Endothelial cell of umbilical vein (primary cell): ENCODE data around the gene RNU6-9. TPM values are rescaled to one million over a fixed set of nuclear protein-coding genes. Genes with fewer than 3 reads are reported as not detected.

Experiments
- BruUV-seq: library from RNA; stranded (reverse); fragments of 400-500 nt; replicated peaks from 2 replicates; lab custom pipeline; 2021; lab: Mats Ljungman, UMichigan
- CTCF ChIA-PET: fragments of 300-600, 350-600 bp; sonication (Branson Sonifier 250); formaldehyde crosslinking; loops from one replicate; lab custom pipeline; 2021; ENCODE audit warnings: antibody characterized with exemption, inconsistent platforms; lab: Charles Lee
- POLR2A ChIA-PET: fragments of 300-600, 350-600 bp; sonication (Branson Sonifier 250); formaldehyde crosslinking; loops from one replicate; lab custom pipeline; 2021; ENCODE audit warnings: antibody characterized with exemption, inconsistent platforms; lab: Charles Lee
- DNase-seq: peaks from one replicate; pipeline ENCODE4 v3.0.0-alpha.2; 2011; ENCODE audit warnings: low read depth, low spot score
- FAIRE-seq: peaks from 2 replicates; lab custom pipeline; 2011; peaks lifted over from hg19 to GRCh38; lab: Jason Lieb, UNC
- H2AFZ ChIP-seq: 2 replicates; pipeline ENCODE4 v1.6.0; 2012; ENCODE audit warnings: low read depth, low read length, control low read depth, inconsistent platforms
- H3K27ac ChIP-seq: 2 replicates; pipeline ENCODE4 v1.5.1; 2011; ENCODE audit warnings: low read depth, mild to moderate bottlenecking, control low read depth, low read length, moderate library complexity; ENCODE audit not compliant: insufficient read depth
- H3K27me3 ChIP-seq, 2 experiments: 2 replicates each; pipeline versions ENCODE4 v1.6.0 to v1.6.1; 2011; ENCODE audit warnings: low read length in 2 of 2, mixed read lengths in 1 of 2; ENCODE audit not compliant: control insufficient read depth in 2 of 2, insufficient read depth in 2 of 2
- H3K36me3 ChIP-seq, 2 experiments: 2 replicates in 1 of 2; 3 replicates in 1 of 2; pipeline ENCODE4 v1.5.1; 2011; ENCODE audit warnings: low read length in 2 of 2, mild to moderate bottlenecking in 1 of 2, moderate library complexity in 1 of 2; ENCODE audit not compliant: control insufficient read depth in 2 of 2, insufficient read depth in 2 of 2; ENCODE audit errors: extremely low read depth in 1 of 2
- H3K4me1 ChIP-seq: 3 replicates; pipeline ENCODE4 v1.5.1; 2011; ENCODE audit warnings: mild to moderate bottlenecking, low read length; ENCODE audit not compliant: control insufficient read depth, insufficient read depth; ENCODE audit errors: extremely low read depth
- H3K4me2 ChIP-seq: 2 replicates; pipeline ENCODE4 v1.6.1; 2011; ENCODE audit warnings: low read length, control low read depth, mixed read lengths; ENCODE audit not compliant: insufficient read depth
- H3K4me3 ChIP-seq, 3 experiments: fragments of 200-600 bp in 1 of 3; sonication (generic), shearing (Covaris generic) in 1 of 3; replicated peaks in 1 of 3; 2 replicates each; pipeline ENCODE4 v1.5.1; 2011 to 2016; ENCODE audit warnings: control low read depth in 3 of 3, low read length in 3 of 3, mild to moderate bottlenecking in 2 of 3, inconsistent platforms in 1 of 3, low read depth in 1 of 3, moderate library complexity in 1 of 3; ENCODE audit not compliant: insufficient read depth in 1 of 3
- H3K79me2 ChIP-seq: 2 replicates; pipeline ENCODE4 v1.6.0; 2012; ENCODE audit warnings: low read length, inconsistent platforms; ENCODE audit not compliant: control insufficient read depth, insufficient read depth
- H3K9ac ChIP-seq: replicated peaks from 2 replicates; pipeline ENCODE3; 2011; ENCODE audit warnings: low read length, control low read depth; ENCODE audit not compliant: insufficient read depth; ENCODE audit errors: extremely low read depth
- H3K9me1 ChIP-seq: replicated peaks from 3 replicates; pipeline ENCODE4 v1.6.0; 2011; ENCODE audit warnings: mild to moderate bottlenecking, low read length; ENCODE audit not compliant: control insufficient read depth, insufficient read depth; ENCODE audit errors: extremely low read depth
- H3K9me3 ChIP-seq: replicated peaks from 2 replicates; pipeline ENCODE4 v1.5.1; 2012; ENCODE audit warnings: low read length, inconsistent platforms; ENCODE audit not compliant: control insufficient read depth, insufficient read depth
- H4K20me1 ChIP-seq: replicated peaks from 2 replicates; pipeline ENCODE3; 2011; ENCODE audit warnings: mild to moderate bottlenecking, low read length; ENCODE audit not compliant: control insufficient read depth, insufficient read depth; ENCODE audit errors: extremely low read depth
- CTCF ChIP-seq, 2 donors: IDR thresholded peaks; 1 replicate in 1 of 2; 2 replicates in 1 of 2; pipeline ENCODE4 v1.5.1; 2011; ENCODE audit warnings: low read length in 2 of 2, mild to moderate bottlenecking in 2 of 2, moderate library complexity in 2 of 2, control low read depth in 1 of 2, inconsistent platforms in 1 of 2, low read depth in 1 of 2; ENCODE audit not compliant: insufficient read depth in 1 of 2; ENCODE audit errors: extremely low read depth in 1 of 2
- EZH2 ChIP-seq: IDR thresholded peaks from 2 replicates; pipeline ENCODE4 v1.6.1; 2012; ENCODE audit warnings: borderline replicate concordance, low read depth, mild to moderate bottlenecking, moderate library complexity, low read length, inconsistent platforms; ENCODE audit not compliant: severe bottlenecking
- FOS ChIP-seq: IDR thresholded peaks from 2 replicates; pipeline ENCODE4 v1.6.1; 2011; ENCODE audit warnings: mild to moderate bottlenecking, low read length, moderate library complexity, borderline replicate concordance; ENCODE audit not compliant: insufficient read depth
- GATA2 ChIP-seq: IDR thresholded peaks from 2 replicates; pipeline ENCODE4 v1.7.0; 2011; ENCODE audit warnings: low read depth, mild to moderate bottlenecking, moderate library complexity, mixed read lengths, low read length; ENCODE audit not compliant: insufficient read length, insufficient read depth
- JUN ChIP-seq: IDR thresholded peaks from 2 replicates; pipeline ENCODE4 v1.6.1; 2011; ENCODE audit warnings: borderline replicate concordance, low read depth; ENCODE audit not compliant: insufficient read length, insufficient read depth
- MAX ChIP-seq: IDR thresholded peaks from 2 replicates; pipeline ENCODE4 v1.6.1; 2011; ENCODE audit not compliant: insufficient read depth, insufficient read length
- MYC ChIP-seq: IDR thresholded peaks from one replicate; pipeline ENCODE4 v1.6.1; 2011; ENCODE audit warnings: mild to moderate bottlenecking, low read depth, low read length
- POLR2A ChIP-seq: IDR thresholded peaks from 2 replicates; pipeline ENCODE4 v1.6.1; 2012; ENCODE audit warnings: low read depth, mild to moderate bottlenecking, control low read depth, low read length
- POLR2AphosphoS5 ChIP-seq: IDR thresholded peaks from 2 replicates; pipeline ENCODE4 v1.6.1; 2012; ENCODE audit warnings: low read depth, mild to moderate bottlenecking, control low read depth, low read length, moderate library complexity; ENCODE audit not compliant: insufficient read depth
- dilution Hi-C: fragments of 300-500 bp; cut with MboI; formaldehyde crosslinking; loops from one replicate; pipeline ENCODE4 v1.15.0; 2019; ENCODE audit warnings: low sequenced_read_pairs; ENCODE audit not compliant: extremely low pct_ligation_motif_present
- intact Hi-C: fragments of 100-400 bp; cut with micrococcal nuclease; formaldehyde crosslinking; loops from one replicate; pipeline ENCODE4 v1.10.0; 2022
- polyA plus RNA-seq, 4 experiments: library from polyadenylated mRNA; depleted of rRNA in 3 of 4; stranded (reverse) in 3 of 4; unstranded in 1 of 4; fragments of >200 nt; gene quantifications; 2 replicates each; pipeline versions ENCODE4 v1.2.1 to v1.2.3, GENCODE V29; 2011 to 2012; ENCODE audit warnings: missing spikeins in 1 of 4
- total RNA-seq: library from RNA; stranded (reverse); gene quantifications from 2 replicates; pipeline ENCODE4 v1.2.3, GENCODE V29; 2021

RNU6-9 gene
- total and polyA plus RNA-seq, 2 donors (not counting 3 experiments of a cell fraction or from before 2014, with no cell fraction given) = not detected

DNA sequence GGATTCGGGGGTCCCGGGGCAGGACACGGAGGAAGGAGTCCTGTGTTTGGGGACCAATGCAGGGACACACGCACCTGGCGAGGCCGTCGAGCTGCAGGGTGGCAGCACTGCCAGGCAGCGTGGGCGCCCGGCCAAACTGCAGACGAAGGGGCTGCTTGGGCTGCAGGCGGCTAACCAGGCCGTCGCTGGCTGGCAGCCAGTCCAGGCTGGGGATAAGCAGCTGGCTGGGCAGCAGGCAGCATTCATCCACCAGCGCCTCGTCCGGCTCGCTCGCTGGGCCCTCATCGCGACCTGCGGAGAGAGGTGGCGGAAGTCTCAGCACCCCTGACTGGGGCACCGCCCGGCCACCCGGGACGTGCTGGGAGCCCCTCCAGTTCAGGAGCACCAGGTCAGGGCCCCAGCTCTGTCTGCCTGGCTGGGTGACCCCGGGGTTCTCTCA lies 22.3 kb upstream of the RNU6-9 start:
- BruUV-seq = no TSS peak
- FAIRE-seq (no peak), DNase-seq (no peak)
- TF ChIP-seq CTCF (IDR thresholded peaks at IDR 0.05; ENCODE audit: extremely low read depth in 1 of 2, insufficient read depth in 1 of 2, low read depth in 1 of 2, low read length in 2 of 2) = no peak
- intact Hi-C loops (loop anchor here (1.0 kb wide), 1 partner anchor 38 kb away; no protein-coding TSS in a partner anchor), dilution Hi-C loops (no loop called here)
- Histone ChIP-seq H3K4me1 (peaks cover 9% of the 10 kb centered on the region), H3K79me2 (no peaks in the 10 kb centered on the region), H2AFZ (no peak overlapping the region), H3K27ac (no peak overlapping the region), H3K9ac (no peak overlapping the region), H3K4me3 (no peak overlapping the region), H3K9me3 (no peaks in the 10 kb centered on the region), H3K4me2 (no peak overlapping the region), H4K20me1 (no peaks in the 10 kb centered on the region), H3K36me3 (peaks cover 0 to 16% of the 10 kb centered on the region in 2 experiments), H3K9me1 (no peaks in the 10 kb centered on the region), H3K27me3 (no peaks in the 10 kb centered on the region)
- CTCF ChIA-PET = no interaction called here
- POLR2A ChIA-PET = no interaction called here

DNA sequence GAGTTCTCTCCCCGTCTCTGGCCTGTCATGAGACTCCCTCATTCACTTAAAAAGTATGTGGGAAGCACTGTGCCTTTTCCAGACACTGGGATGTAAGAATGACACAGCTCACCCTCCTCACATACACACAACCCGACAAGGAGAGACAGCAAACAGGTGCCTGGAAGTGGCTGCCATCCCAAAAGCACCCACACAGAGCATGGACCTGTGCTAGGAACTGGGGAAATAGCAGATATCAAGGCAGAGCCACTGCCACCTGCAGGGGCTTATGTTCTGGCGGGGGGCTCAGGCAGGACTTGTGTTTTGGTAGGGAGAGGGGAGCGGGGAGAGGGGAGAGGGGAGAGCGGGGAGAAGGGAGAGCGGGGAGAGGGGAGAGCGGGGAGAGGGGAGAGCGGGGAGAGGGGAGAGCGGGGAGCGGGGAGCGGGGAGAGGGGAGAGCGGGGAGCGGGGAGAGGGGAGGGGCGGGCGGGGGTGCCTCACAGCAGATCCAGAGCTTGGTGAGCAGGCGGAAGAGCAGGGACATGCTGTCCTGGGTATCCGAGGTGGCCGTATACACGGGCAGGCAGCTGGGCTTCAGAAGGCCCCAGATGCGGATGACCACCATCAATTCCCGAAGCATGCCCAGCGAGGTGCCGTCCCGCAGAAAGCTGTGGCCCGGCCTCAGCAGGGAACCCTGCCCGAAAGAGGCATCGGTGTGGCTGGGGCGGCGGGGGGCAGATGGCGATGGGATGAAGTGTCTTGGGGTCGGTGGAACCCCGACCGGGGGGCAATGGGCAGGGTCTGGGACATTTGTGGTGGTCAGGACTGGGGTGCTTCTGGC lies 21.6 kb upstream of the RNU6-9 start:
- no peak overlapping the region for H3K9ac ChIP-seq
- DNase-seq (no peak), FAIRE-seq (no peak)
- POLR2A ChIA-PET = no interaction called here
- BruUV-seq = no TSS peak
- no peaks in the 10 kb centered on the region for H3K27me3 ChIP-seq
- peaks cover 9% of the 10 kb centered on the region for H3K4me1 ChIP-seq
- dilution Hi-C loops (no loop called here), intact Hi-C loops (loop anchor here (1.0 kb wide), 1 partner anchor 38 kb away; no protein-coding TSS in a partner anchor)
- H3K27ac ChIP-seq = no peak overlapping the region
- H3K9me1 ChIP-seq = no peaks in the 10 kb centered on the region
- no peaks in the 10 kb centered on the region for H4K20me1 ChIP-seq
- CTCF ChIA-PET = interaction anchor here (1.2 kb wide), 1 partner anchor 15 kb away, joined by 4 read pairs; no protein-coding TSS in a partner anchor
- no peak overlapping the region for H3K4me3 ChIP-seq
- no peak for TF ChIP-seq POLR2AphosphoS5
- no peak for TF ChIP-seq JUN
- TF ChIP-seq MAX = no peak
- TF ChIP-seq POLR2A = no peak
- no peak for TF ChIP-seq MYC
- TF ChIP-seq EZH2 = no peak
- no peak for TF ChIP-seq GATA2
- no peak for TF ChIP-seq CTCF (IDR thresholded peaks at IDR 0.05; ENCODE audit: extremely low read depth in 1 of 2, insufficient read depth in 1 of 2, low read depth in 1 of 2, low read length in 2 of 2)
- no peak for TF ChIP-seq FOS
- no peak overlapping the region for H3K4me2 ChIP-seq
- no peaks in the 10 kb centered on the region for H3K9me3 ChIP-seq
- no peaks in the 10 kb centered on the region for H3K79me2 ChIP-seq
- no peak overlapping the region for H2AFZ ChIP-seq
- peaks cover 0 to 21% of the 10 kb centered on the region in 2 experiments for H3K36me3 ChIP-seq
